GM12872 (cell line): ENCODE measurements around the gene APOC4.

ENCODE experiments used
- CTCF ChIP-seq: IDR thresholded peaks from 3 replicates; pipeline ENCODE4 v1.5.1; 2011; ENCODE audit warnings: low read depth, mild to moderate bottlenecking, low read length, moderate library complexity; ENCODE audit not compliant: insufficient read depth

APOC4 gene

GRCh38 chr19:44988273-44988672, 46.2 kb downstream of the APOC4 start:
- TF ChIP-seq CTCF, result no peak

DNA sequence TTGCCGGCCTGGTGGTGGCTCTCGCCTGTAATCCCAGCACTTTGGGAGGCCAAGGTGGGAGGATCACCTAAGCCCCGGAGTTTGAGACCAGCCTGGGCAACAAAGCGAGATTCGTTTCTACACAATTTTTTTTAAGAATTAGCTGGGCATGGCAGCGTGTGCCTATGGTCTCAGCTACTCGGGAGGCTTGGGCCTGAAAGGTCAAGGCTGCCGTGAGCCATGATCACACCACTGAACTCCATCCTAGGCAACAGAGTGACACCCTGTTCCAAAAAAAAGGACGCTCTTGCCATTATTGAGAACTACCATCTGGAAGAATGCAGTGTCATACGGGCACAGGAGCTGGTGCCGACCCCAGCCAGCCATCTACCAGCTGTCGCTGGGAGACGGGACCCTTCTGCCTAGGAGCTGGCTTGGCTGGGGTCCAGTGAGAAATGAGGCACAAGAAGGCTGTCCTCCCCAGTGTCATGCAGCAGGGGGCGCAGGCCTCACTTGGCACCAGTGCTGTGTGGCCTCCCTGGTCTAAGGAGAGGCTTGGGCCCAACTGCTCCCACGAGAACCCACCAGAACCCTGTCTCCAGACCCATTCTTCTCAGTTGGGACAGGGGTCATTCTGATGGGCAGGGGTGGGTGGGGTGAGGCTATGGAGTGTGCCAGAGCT, 47.0 kb downstream of the APOC4 start:
- TF ChIP-seq CTCF, result peak; percentile 89

GRCh38 chr19:44990459-44990858, 48.4 kb downstream of the APOC4 start:
- TF ChIP-seq CTCF, result no peak

GRCh38 chr19:44990966-44991365, 48.9 kb downstream of the APOC4 start:
- TF ChIP-seq CTCF, result no peak

DNA sequence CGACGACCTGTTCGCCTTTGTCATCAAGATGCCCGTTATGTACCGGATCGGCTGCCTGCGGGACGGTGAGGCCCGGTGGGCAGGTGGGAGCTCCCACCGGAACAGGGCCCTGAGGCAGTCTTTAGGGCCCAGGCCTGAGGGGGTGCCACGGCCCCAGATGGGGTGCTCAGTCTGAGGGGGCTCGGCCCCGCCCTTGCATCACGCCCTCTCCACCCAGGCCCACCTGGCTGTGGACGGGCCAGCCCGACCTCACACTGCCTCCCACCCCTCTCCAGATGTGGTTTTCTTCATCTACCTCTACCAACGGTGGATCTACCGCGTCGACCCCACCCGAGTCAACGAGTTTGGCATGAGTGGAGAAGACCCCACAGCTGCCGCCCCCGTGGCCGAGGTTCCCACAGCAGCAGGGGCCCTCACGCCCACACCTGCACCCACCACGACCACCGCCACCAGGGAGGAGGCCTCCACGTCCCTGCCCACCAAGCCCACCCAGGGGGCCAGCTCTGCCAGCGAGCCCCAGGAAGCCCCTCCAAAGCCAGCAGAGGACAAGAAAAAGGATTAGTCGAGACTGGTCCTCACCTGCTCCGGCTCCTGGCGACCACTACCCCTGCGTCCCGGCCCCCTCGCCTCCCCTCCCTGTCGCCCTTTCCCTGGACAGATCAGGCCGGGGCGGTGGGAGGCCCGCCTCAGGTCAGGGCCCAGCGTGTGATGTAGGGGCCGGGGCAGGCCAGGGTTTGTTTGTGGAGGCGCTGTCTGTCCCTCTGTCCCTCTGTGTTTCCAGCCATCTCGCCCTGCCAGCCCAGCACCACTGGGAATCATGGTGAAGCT, 50.5 kb downstream of the APOC4 start:
- TF ChIP-seq CTCF, result no peak

- TF ChIP-seq CTCF, result no peak
Observed at GRCh38 chr19:44993526-44993925, 51.5 kb downstream of the APOC4 start.

DNA sequence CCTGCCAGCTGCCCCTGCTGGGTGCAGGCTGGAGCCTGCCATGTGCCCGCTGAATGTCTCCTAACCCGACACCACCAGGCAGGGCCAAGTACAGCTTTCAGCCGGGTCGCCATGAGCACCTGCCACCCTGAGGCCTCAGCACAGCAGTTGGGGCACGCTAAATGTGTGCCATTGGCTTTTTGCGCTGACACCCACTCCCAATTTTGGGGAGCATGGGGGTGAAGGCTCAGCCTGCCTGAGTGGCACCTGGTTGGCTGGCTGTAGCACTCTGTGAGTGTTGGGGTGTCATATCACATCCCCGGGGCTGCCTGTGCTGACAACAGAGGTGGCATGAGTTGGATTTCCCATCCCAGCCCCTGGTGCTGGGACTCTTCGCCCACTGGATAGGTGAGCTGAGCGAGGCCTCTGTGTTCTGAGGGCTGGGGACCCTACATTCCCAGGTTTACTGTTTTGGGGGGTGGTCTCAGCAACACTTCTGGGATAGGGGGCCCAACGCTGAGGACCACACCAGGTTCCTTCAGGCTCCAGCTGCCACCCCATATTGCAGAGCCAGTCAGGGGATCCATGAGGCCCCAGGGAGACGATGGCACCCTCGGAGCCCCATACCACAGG, 52.0 kb downstream of the APOC4 start:
- no peak for TF ChIP-seq CTCF
